ENCODE data around the gene IQCM.

Gene IQCM

GRCh38 chr4:149766135-149766534 is 49.5 kb downstream of the IQCM start:
- no peak for DNase-seq

- no peak for DNase-seq
Observed at GRCh38 chr4:149765630-149766029, 50.0 kb downstream of the IQCM start.

- no peak for DNase-seq
Observed at GRCh38 chr4:149755969-149756368, 59.7 kb downstream of the IQCM start.

GRCh38 chr4:149754526-149754925 is 61.1 kb downstream of the IQCM start:
- no peak for DNase-seq

- no peak for DNase-seq
Observed at GRCh38 chr4:149752729-149753128, 62.9 kb downstream of the IQCM start.

GRCh38 chr4:149751174-149751573 is 64.5 kb downstream of the IQCM start:
- DNase-seq = no peak

- DNase-seq = no peak
Observed at GRCh38 chr4:149749784-149750183, 65.9 kb downstream of the IQCM start.

GRCh38 chr4:149747646-149748045 is 68.0 kb downstream of the IQCM start:
- no peak for DNase-seq

- DNase-seq = no peak
Observed at GRCh38 chr4:149746276-149746675, 69.4 kb downstream of the IQCM start.

GRCh38 chr4:149741186-149741831 is 74.3 kb downstream of the IQCM start:
- no peak for DNase-seq

GRCh38 chr4:149738156-149738555 is 77.5 kb downstream of the IQCM start:
- no peak for DNase-seq

- no peak for DNase-seq
Observed at GRCh38 chr4:149735796-149736195, 79.8 kb downstream of the IQCM start.

- no peak for DNase-seq
Observed at GRCh38 chr4:149728444-149728843, 87.2 kb downstream of the IQCM start.

GRCh38 chr4:149727663-149728062 is 88.0 kb downstream of the IQCM start:
- DNase-seq = no peak

- no peak for DNase-seq
Observed at GRCh38 chr4:149723065-149723464, 92.6 kb downstream of the IQCM start.

- DNase-seq = no peak
Observed at GRCh38 chr4:149719806-149720205, 95.8 kb downstream of the IQCM start.

- no peak for DNase-seq
Observed at GRCh38 chr4:149719357-149719756, 96.3 kb downstream of the IQCM start.

- no peak for DNase-seq
Observed at GRCh38 chr4:149718500-149718899, 97.1 kb downstream of the IQCM start.

- no peak for DNase-seq
Observed at GRCh38 chr4:149716728-149717127, 98.9 kb downstream of the IQCM start.

GRCh38 chr4:149715822-149716585 is 99.6 kb downstream of the IQCM start:
- DNase-seq = no peak

- no peak for DNase-seq
Observed at GRCh38 chr4:149713031-149713430, 102.6 kb downstream of the IQCM start.

GRCh38 chr4:149711593-149712365 is 103.9 kb downstream of the IQCM start:
- no peak for DNase-seq

GRCh38 chr4:149709640-149710039 is 106.0 kb downstream of the IQCM start:
- DNase-seq = no peak
